ENCODE measurements around the gene AP1M1.

The AP1M1 gene

GRCh38 chr19:16233836-16234551, 36.3 kb downstream of the AP1M1 start:
- POLR2A ChIA-PET (ENCODE audit: low non-redundant PET), result no interaction called here
- CTCF ChIA-PET, result interaction anchor here (0.7 kb wide), 1 partner anchor 14 kb away, joined by 3 read pairs; no protein-coding TSS in a partner anchor
- no peak for DNase-seq (ENCODE audit: low spot score)
- no peak overlapping the region for H3K27ac ChIP-seq
- TF ChIP-seq CTCF (conservative IDR thresholded peaks at IDR 0.05; ENCODE audit: low read depth), result no peak

- CTCF ChIA-PET, result interaction anchor here (0.5 to 0.7 kb wide), 2 partner anchors 15 to 123 kb away, joined by 3 read pairs; no protein-coding TSS in a partner anchor
- H3K27ac ChIP-seq, result peak overlapping the region; percentile 5; the same call in 1 of the 2 replicates
- no peak for DNase-seq (ENCODE audit: low spot score)
- POLR2A ChIA-PET (ENCODE audit: low non-redundant PET), result no interaction called here
- no peak for TF ChIP-seq CTCF (conservative IDR thresholded peaks at IDR 0.05; ENCODE audit: low read depth)
Observed at GRCh38 chr19:16234552-16235445, 37.1 kb downstream of the AP1M1 start.

- no peak for DNase-seq (ENCODE audit: low spot score)
- H3K27ac ChIP-seq, result peak overlapping the region; percentile 6; the same call in 1 of the 2 replicates
- TF ChIP-seq CTCF (conservative IDR thresholded peaks at IDR 0.05; ENCODE audit: low read depth), result no peak
- ChIA-PET POLR2A (ENCODE audit: low non-redundant PET) (no interaction called here), CTCF (no interaction called here)
Observed at GRCh38 chr19:16235811-16236652, 38.3 kb downstream of the AP1M1 start.

- POLR2A ChIA-PET (ENCODE audit: low non-redundant PET), result no interaction called here
- H3K27ac ChIP-seq, result no peak overlapping the region
- DNase-seq (ENCODE audit: low spot score), result no peak
- no peak for TF ChIP-seq CTCF (conservative IDR thresholded peaks at IDR 0.05; ENCODE audit: low read depth)
- CTCF ChIA-PET, result interaction anchor here (1.2 kb wide), 1 partner anchor 139 kb away, joined by 3 read pairs; no protein-coding TSS in a partner anchor
Observed at GRCh38 chr19:16244091-16244490, 46.4 kb downstream of the AP1M1 start.

GRCh38 chr19:16247353-16248182, 49.9 kb downstream of the AP1M1 start:
- peak; percentile 97 for TF ChIP-seq CTCF (conservative IDR thresholded peaks at IDR 0.05; ENCODE audit: low read depth)
- no peak overlapping the region for H3K27ac ChIP-seq
- CTCF ChIA-PET, result interaction anchor here (0.5 to 2.4 kb wide), 23 partner anchors 16 to 849 kb away, joined by 3 to 16 read pairs (median 3); no protein-coding TSS in a partner anchor
- POLR2A ChIA-PET (ENCODE audit: low non-redundant PET), result no interaction called here
- peak; percentile 89 for DNase-seq (ENCODE audit: low spot score)

All from RWPE1 (cell line).